SJSA1 (cell line): Measurements from ENCODE around the gene CRKL. TPM values are rescaled to one million over a fixed set of nuclear protein-coding genes. Genes with fewer than 3 reads are reported as not detected.
"Not testable (repeated sequence)": the region's sequence is repeated elsewhere in the genome, so short reads cannot be mapped to it uniquely, and the experiment has no call there.

Experiments
- DNase-seq, 2 experiments: peaks; one replicate each; pipeline ENCODE4 v3.0.0-alpha.2; 2015 to 2020; ENCODE audit warnings: low spot score in 2 of 2, low read depth in 1 of 2
- H3K27ac ChIP-seq: fragments of 250-450 bp; sonication (Bioruptor Pico); 2 replicates; pipeline ENCODE4 v1.5.1; 2020; ENCODE audit warnings: mild to moderate bottlenecking, moderate library complexity
- H3K27me3 ChIP-seq: fragments of 250-450 bp; sonication (Bioruptor Pico); replicated peaks from 2 replicates; pipeline ENCODE4 v1.5.1; 2020; ENCODE audit warnings: mild to moderate bottlenecking, moderate library complexity
- H3K36me3 ChIP-seq: fragments of 250-450 bp; sonication (Bioruptor Pico); 2 replicates; pipeline ENCODE4 v1.5.1; 2020; ENCODE audit warnings: mild to moderate bottlenecking
- H3K4me1 ChIP-seq: fragments of 250-450 bp; sonication (Bioruptor Pico); replicated peaks from 2 replicates; pipeline ENCODE4 v1.6.1; 2021; ENCODE audit warnings: mild to moderate bottlenecking
- H3K4me3 ChIP-seq: fragments of 250-450 bp; sonication (Bioruptor Pico); 2 replicates; pipeline ENCODE4 v1.5.1; 2020; ENCODE audit warnings: mild to moderate bottlenecking
- H3K9me3 ChIP-seq: fragments of 250-450 bp; sonication (Bioruptor Pico); replicated peaks from 2 replicates; pipeline ENCODE4 v1.5.1; 2020; ENCODE audit warnings: mild to moderate bottlenecking
- total RNA-seq: library from RNA; depleted of rRNA; stranded (reverse); fragments of >200 nt; shearing (Covaris generic); gene quantifications from 2 replicates; pipeline ENCODE4 v1.2.3, GENCODE V29; 2014

CRKL gene
- total RNA-seq, 1 experiment from 2014 or later = 53.9 TPM

- H3K36me3 ChIP-seq = peaks cover 58% of the 10 kb centered on the region
- DNase-seq, H3K27ac ChIP-seq, H3K27me3 ChIP-seq, H3K4me3 ChIP-seq, H3K4me1 ChIP-seq, H3K9me3 ChIP-seq: not testable (repeated sequence)
Observed at GRCh38 chr22:20935049-20935448, 17.8 kb downstream of the CRKL start.

- H3K27me3 ChIP-seq, H3K9me3 ChIP-seq, H3K27ac ChIP-seq, DNase-seq, H3K4me1 ChIP-seq, H3K4me3 ChIP-seq: not testable (repeated sequence)
- peaks cover 56% of the 10 kb centered on the region for H3K36me3 ChIP-seq
Observed at GRCh38 chr22:20935780-20936539, 18.8 kb downstream of the CRKL start.

- DNase-seq = no peak
- no peak overlapping the region for H3K4me3 ChIP-seq
- no peaks in the 10 kb centered on the region for H3K9me3 ChIP-seq
- H3K27me3 ChIP-seq = no peaks in the 10 kb centered on the region
- peaks cover 59% of the 10 kb centered on the region for H3K36me3 ChIP-seq
- H3K27ac ChIP-seq = no peak overlapping the region
- no peaks in the 10 kb centered on the region for H3K4me1 ChIP-seq
Observed at GRCh38 chr22:20937031-20937793, 20.0 kb downstream of the CRKL start.

GRCh38 chr22:20937794-20938671 is 20.8 kb downstream of the CRKL start:
- no peaks in the 10 kb centered on the region for H3K9me3 ChIP-seq
- peaks cover 54% of the 10 kb centered on the region for H3K36me3 ChIP-seq
- no peaks in the 10 kb centered on the region for H3K4me1 ChIP-seq
- no peak overlapping the region for H3K4me3 ChIP-seq
- DNase-seq = no peak
- H3K27ac ChIP-seq = no peak overlapping the region
- H3K27me3 ChIP-seq = no peaks in the 10 kb centered on the region

GRCh38 chr22:20939457-20940185 is 22.4 kb downstream of the CRKL start:
- H3K9me3 ChIP-seq, H3K4me3 ChIP-seq, DNase-seq, H3K27ac ChIP-seq, H3K4me1 ChIP-seq, H3K27me3 ChIP-seq: not testable (repeated sequence)
- peaks cover 43% of the 10 kb centered on the region for H3K36me3 ChIP-seq

GRCh38 chr22:20940186-20940651 is 23.0 kb downstream of the CRKL start:
- Histone ChIP-seq H3K27ac (no peak overlapping the region), H3K27me3 (no peaks in the 10 kb centered on the region), H3K9me3 (no peaks in the 10 kb centered on the region), H3K36me3 (peaks cover 38% of the 10 kb centered on the region), H3K4me1 (peaks cover 8% of the 10 kb centered on the region), H3K4me3 (no peak overlapping the region)
- DNase-seq = no peak

GRCh38 chr22:20940904-20941385 is 23.7 kb downstream of the CRKL start:
- H3K9me3 ChIP-seq = no peaks in the 10 kb centered on the region
- H3K27ac ChIP-seq = no peak overlapping the region
- H3K4me3 ChIP-seq = no peak overlapping the region
- H3K27me3 ChIP-seq = no peaks in the 10 kb centered on the region
- H3K4me1 ChIP-seq = peaks cover 15% of the 10 kb centered on the region
- H3K36me3 ChIP-seq = peaks cover 37% of the 10 kb centered on the region
- DNase-seq = no peak

GRCh38 chr22:20942203-20942902 is 25.1 kb downstream of the CRKL start:
- H3K4me3 ChIP-seq, DNase-seq, H3K27ac ChIP-seq, H3K27me3 ChIP-seq, H3K9me3 ChIP-seq: not testable (repeated sequence)
- Histone ChIP-seq H3K4me1 (peaks cover 20% of the 10 kb centered on the region), H3K36me3 (peaks cover 30% of the 10 kb centered on the region)

GRCh38 chr22:20943104-20943933 is 26.1 kb downstream of the CRKL start:
- no peak overlapping the region for H3K4me3 ChIP-seq
- peaks cover 32% of the 10 kb centered on the region for H3K36me3 ChIP-seq
- H3K4me1 ChIP-seq = peaks cover 20% of the 10 kb centered on the region
- no peaks in the 10 kb centered on the region for H3K9me3 ChIP-seq
- no peak for DNase-seq
- no peak overlapping the region for H3K27ac ChIP-seq
- no peaks in the 10 kb centered on the region for H3K27me3 ChIP-seq

- Histone ChIP-seq H3K27ac (no peak overlapping the region), H3K4me3 (no peak overlapping the region), H3K27me3 (no peaks in the 10 kb centered on the region), H3K4me1 (peaks cover 20% of the 10 kb centered on the region), H3K9me3 (no peaks in the 10 kb centered on the region), H3K36me3 (peaks cover 33% of the 10 kb centered on the region)
- no peak for DNase-seq
Observed at GRCh38 chr22:20944042-20944441, 26.8 kb downstream of the CRKL start.

- no peaks in the 10 kb centered on the region for H3K27me3 ChIP-seq
- peaks cover 42% of the 10 kb centered on the region for H3K36me3 ChIP-seq
- no peak for DNase-seq
- H3K9me3 ChIP-seq = no peaks in the 10 kb centered on the region
- no peak overlapping the region; the same call in 1 of the 2 replicates for H3K27ac ChIP-seq
- H3K4me1 ChIP-seq = peaks cover 20% of the 10 kb centered on the region
- no peak overlapping the region for H3K4me3 ChIP-seq
Observed at GRCh38 chr22:20945578-20945934, 28.3 kb downstream of the CRKL start.
